Measurements from ENCODE around the gene SHISA9. TPM values are rescaled to one million over a fixed set of nuclear protein-coding genes. Genes with fewer than 3 reads are reported as not detected.

The SHISA9 gene
- total RNA-seq, 1 donor from 2014 or later, result not detected

DNA sequence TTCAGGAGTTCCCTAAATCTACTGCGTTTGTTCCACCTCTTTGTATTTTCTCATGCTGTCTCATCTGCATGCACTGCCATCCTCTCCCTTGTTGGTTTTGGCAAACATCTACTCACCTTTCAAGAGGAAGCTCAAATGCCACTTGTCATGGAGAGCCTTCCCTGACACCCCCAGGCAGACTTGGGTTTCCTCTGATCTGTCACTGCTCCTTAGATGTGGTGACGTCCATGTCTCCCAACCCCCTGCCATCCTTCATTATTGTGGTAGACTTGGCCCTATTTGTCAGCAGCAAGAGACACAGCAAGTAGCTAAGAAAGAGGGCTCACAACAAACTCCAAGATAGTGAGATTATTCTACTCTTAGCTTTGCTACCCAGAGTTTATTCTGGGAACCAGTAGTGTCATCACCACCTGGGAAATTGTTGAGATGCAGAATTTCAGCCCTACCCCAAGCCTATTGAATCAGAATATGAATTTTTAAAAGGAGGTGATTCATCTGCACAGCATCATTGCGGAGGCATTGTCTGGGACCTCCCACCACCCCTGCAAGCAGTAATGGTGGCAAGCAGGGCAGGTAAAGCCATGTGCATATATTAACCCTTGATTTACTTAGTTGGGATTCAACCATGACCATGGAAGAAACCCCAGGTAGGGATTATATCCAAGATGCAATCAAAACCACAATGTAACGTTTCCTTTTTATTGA, 248.9 kb downstream of the SHISA9 start:
- Histone ChIP-seq H3K27me3 (ENCODE audit: low read depth) (no peaks in the 10 kb centered on the region), H3K27ac (no peak overlapping the region), H3K9me3 (no peaks in the 10 kb centered on the region), H3K36me3 (no peaks in the 10 kb centered on the region), H3K4me3 (no peak overlapping the region), H3K4me1 (no peaks in the 10 kb centered on the region)
- intact Hi-C loops (cut with DNase I), result no loop called here
- ATAC-seq (no peak), DNase-seq (no peak)
- TF ChIP-seq, protein P1, sequence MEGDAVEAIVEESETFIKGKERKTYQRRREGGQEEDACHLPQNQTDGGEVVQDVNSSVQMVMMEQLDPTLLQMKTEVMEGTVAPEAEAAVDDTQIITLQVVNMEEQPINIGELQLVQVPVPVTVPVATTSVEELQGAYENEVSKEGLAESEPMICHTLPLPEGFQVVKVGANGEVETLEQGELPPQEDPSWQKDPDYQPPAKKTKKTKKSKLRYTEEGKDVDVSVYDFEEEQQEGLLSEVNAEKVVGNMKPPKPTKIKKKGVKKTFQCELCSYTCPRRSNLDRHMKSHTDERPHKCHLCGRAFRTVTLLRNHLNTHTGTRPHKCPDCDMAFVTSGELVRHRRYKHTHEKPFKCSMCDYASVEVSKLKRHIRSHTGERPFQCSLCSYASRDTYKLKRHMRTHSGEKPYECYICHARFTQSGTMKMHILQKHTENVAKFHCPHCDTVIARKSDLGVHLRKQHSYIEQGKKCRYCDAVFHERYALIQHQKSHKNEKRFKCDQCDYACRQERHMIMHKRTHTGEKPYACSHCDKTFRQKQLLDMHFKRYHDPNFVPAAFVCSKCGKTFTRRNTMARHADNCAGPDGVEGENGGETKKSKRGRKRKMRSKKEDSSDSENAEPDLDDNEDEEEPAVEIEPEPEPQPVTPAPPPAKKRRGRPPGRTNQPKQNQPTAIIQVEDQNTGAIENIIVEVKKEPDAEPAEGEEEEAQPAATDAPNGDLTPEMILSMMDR (IDR thresholded peaks at IDR 0.05), result no peak

DNA sequence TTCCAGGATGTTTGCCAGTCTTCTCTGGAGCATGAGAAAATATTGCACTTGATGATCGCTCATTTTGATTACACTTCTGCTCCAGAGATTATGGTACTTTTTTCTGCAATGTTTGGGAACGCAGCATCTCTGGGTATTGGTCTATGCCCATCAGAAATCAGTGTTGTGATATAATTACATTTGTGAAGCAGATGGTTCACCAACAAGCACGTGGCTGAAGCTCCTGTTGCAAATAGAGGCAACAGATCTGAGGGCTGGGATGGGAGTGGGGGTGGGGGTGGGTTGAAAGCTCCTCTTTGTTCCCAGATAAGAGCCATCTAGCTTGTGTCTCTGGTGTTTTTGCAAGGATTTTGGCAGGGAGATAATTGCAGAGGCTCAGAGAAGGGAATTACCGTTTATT, 252.3 kb downstream of the SHISA9 start:
- intact Hi-C loops (cut with DNase I), result no loop called here

DNA sequence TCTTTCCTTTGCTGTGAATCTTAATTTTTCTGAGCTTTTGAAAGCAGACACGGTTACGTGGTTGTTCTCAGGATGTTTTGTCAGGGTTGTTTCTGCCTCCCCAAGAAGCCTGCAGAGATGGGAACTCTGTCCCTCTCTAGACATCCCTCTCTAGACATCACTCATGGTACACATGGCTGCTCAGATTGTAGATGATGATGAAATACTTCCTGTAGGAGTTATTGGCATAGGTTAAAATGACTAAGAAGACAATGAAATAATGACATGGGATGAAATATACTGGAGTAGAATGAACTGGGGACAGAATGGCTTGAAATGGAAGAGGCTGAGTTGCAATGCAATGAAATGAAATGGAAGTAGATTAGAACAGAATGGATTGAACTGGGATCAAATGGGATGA, 253.4 kb downstream of the SHISA9 start:
- Histone ChIP-seq H3K4me1 (no peaks in the 10 kb centered on the region), H3K27ac (no peak overlapping the region), H3K27me3 (ENCODE audit: low read depth) (no peaks in the 10 kb centered on the region), H3K4me3 (no peak overlapping the region), H3K36me3 (no peaks in the 10 kb centered on the region), H3K9me3 (no peaks in the 10 kb centered on the region)
- DNase-seq (no peak), ATAC-seq (no peak)
- intact Hi-C loops (cut with DNase I), result no loop called here
- TF ChIP-seq, protein P1 (IDR thresholded peaks at IDR 0.05), result no peak

More for the DNA sequence above, 252.3 kb downstream of the SHISA9 start:
- Histone ChIP-seq H3K27ac (no peak overlapping the region), H3K9me3 (no peaks in the 10 kb centered on the region), H3K4me3 (no peak overlapping the region), H3K27me3 (ENCODE audit: low read depth) (no peaks in the 10 kb centered on the region), H3K36me3 (no peaks in the 10 kb centered on the region), H3K4me1 (no peaks in the 10 kb centered on the region)
- ATAC-seq (no peak), DNase-seq (no peak)
- TF ChIP-seq, protein P1 (IDR thresholded peaks at IDR 0.05), result no peak

DNA sequence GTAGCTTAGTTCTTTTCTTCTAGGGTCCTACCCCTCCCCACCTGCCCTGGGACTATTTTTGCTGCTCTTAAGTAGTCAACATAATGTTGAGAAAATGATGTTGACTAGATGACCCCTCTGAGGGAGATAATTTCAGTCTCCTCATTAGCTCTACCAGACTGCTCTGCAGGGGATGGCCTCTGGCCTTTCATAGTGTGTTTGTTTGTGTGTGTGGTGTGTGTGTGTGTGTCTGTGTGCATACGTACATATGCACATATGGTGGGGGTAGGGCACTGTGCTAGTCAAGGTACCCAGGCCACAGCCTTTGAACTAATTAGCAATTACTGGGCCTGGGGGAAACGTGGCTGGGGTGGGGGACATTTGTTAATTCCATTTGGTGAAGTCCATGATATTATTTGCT, 254.0 kb downstream of the SHISA9 start:
- ATAC-seq (no peak), DNase-seq (no peak)
- no peaks in the 10 kb centered on the region for H3K4me1 ChIP-seq
- H3K27ac ChIP-seq, result no peak overlapping the region
- no peaks in the 10 kb centered on the region for H3K27me3 ChIP-seq (ENCODE audit: low read depth)
- TF ChIP-seq, protein P1 (IDR thresholded peaks at IDR 0.05), result no peak
- no peaks in the 10 kb centered on the region for H3K36me3 ChIP-seq
- no peak overlapping the region for H3K4me3 ChIP-seq
- no peaks in the 10 kb centered on the region for H3K9me3 ChIP-seq
- intact Hi-C loops (cut with DNase I), result no loop called here

DNA sequence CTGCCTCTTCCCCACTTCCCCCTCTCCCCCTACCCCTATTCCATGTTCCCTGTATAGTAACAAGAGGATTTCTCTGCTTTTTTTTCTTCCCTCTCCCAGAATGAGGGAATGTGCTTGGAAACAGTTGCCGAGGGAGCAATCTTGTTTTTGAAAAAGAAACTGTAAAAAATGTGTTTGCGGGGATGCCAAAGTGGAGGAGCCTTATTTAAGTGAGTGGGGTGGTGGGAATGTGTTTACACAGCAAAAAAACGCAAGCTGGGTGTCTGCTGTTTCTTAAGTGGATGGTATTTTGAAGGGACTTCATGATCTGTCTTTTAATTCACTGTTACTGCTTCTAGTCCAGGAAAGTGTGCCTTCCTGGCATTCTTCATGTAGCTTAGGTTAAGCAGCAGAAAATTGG, 254.4 kb downstream of the SHISA9 start:
- H3K9me3 ChIP-seq, result no peaks in the 10 kb centered on the region
- H3K27ac ChIP-seq, result no peak overlapping the region
- H3K27me3 ChIP-seq (ENCODE audit: low read depth), result no peaks in the 10 kb centered on the region
- H3K36me3 ChIP-seq, result no peaks in the 10 kb centered on the region
- ATAC-seq, result no peak
- no peak for DNase-seq
- intact Hi-C loops (cut with DNase I), result no loop called here
- no peak overlapping the region for H3K4me3 ChIP-seq
- H3K4me1 ChIP-seq, result no peaks in the 10 kb centered on the region
- TF ChIP-seq, protein P1 (IDR thresholded peaks at IDR 0.05), result no peak
